Body of pancreas (tissue), 4 donors: ENCODE data around the gene EPHA4. TPM values are rescaled to one million over a fixed set of nuclear protein-coding genes. Genes with fewer than 3 reads are reported as not detected.

Experiments
- ATAC-seq: fragments of 150-250 bp; one replicate; pipeline ENCODE4 v1.9.1; 2016
- DNase-seq, 4 donors: peaks; one replicate each; pipeline ENCODE4 v3.0.0-alpha.2; 2019
- H3K27ac ChIP-seq, 4 donors: fragments of 200-600 bp; sonication (generic); 1 replicate in 3 of 4; 2 replicates in 1 of 4; pipeline versions ENCODE4 v1.5.1 to v1.6.1; 2016 to 2019; ENCODE audit warnings: mild to moderate bottlenecking in 1 of 4, mixed read lengths in 1 of 4, moderate library complexity in 1 of 4
- H3K27me3 ChIP-seq, 2 donors: fragments of 200-600 bp; sonication (generic); one replicate each; pipeline ENCODE4 v1.6.0; 2016; ENCODE audit warnings: mild to moderate bottlenecking in 1 of 2
- H3K36me3 ChIP-seq, 2 donors: fragments of 200-600 bp; sonication (generic); replicated peaks in 1 of 2; 2 replicates each; pipeline ENCODE4 v1.5.1; 2016; ENCODE audit warnings: low read depth in 2 of 2; ENCODE audit not compliant: insufficient read depth in 1 of 2
- H3K4me1 ChIP-seq: fragments of 200-600 bp; sonication (generic); one replicate; pipeline ENCODE4 v1.6.0; 2016
- H3K4me3 ChIP-seq, 2 donors: fragments of 200-600 bp; sonication (generic); 1 replicate in 1 of 2; 2 replicates in 1 of 2; pipeline ENCODE4 v1.5.1; 2016 to 2019
- H3K9me3 ChIP-seq, 3 donors: fragments of 200-600 bp; sonication (generic); 1 replicate in 2 of 3; 2 replicates in 1 of 3; pipeline ENCODE4 v1.5.1; 2016
- POLR2A ChIP-seq, 3 donors: fragments of 450-650 bp; IDR thresholded peaks; one replicate each; pipeline ENCODE4 v1.6.1; 2016; ENCODE audit warnings: antibody characterized with exemption in 3 of 3, mild to moderate bottlenecking in 2 of 3
- WGBS, 2 donors: methylation state at CpG; one replicate each; pipeline ENCODE4 v1.1.5; 2017; 5-methylcytosine and 5-hydroxymethylcytosine counted together
- intact Hi-C: fragments of 100-400 bp; cut with DNase I; formaldehyde crosslinking; loops from one replicate; pipeline ENCODE4 v1.15.1; 2023
- total RNA-seq, 2 donors: library from RNA; depleted of rRNA; stranded (reverse); fragments of >200 nt; gene quantifications; one replicate each; pipeline ENCODE4 v1.1.0, GENCODE V29; 2016
- TF ChIP-seq, protein P1 (sequence below), 7 experiments: fragments of 450-650 bp in 4 of 7; fragments of 200-600 bp in 3 of 7; sonication (generic) in 3 of 7; IDR thresholded peaks; one replicate each; pipeline ENCODE4 v1.5.1; 2016 to 2019; ENCODE audit warnings: antibody characterized with exemption in 7 of 7

EPHA4 gene
- total RNA-seq, 2 donors from 2014 or later = 4.0 to 5.2 TPM

DNA sequence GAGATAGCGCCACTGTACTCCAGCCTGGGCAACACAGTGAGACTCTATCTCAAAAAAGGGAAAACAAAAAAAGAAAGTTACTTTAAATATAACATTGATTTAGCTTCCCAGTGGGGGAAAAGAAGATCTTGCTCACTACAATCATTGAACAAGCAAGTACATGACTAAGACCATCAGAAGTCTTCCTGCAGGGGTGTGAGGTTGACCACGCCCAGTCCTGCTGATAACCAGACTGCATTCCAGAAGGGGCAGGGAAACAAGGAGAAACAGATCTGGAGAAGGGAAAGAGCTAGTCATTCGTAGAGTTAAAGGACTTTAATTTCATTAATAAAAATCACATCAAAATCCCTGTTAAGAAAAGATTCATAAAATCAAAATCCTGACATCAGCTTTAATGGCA lies 77.5 kb downstream of the EPHA4 start:
- intact Hi-C loops = no loop called here
- TF ChIP-seq, protein P1, sequence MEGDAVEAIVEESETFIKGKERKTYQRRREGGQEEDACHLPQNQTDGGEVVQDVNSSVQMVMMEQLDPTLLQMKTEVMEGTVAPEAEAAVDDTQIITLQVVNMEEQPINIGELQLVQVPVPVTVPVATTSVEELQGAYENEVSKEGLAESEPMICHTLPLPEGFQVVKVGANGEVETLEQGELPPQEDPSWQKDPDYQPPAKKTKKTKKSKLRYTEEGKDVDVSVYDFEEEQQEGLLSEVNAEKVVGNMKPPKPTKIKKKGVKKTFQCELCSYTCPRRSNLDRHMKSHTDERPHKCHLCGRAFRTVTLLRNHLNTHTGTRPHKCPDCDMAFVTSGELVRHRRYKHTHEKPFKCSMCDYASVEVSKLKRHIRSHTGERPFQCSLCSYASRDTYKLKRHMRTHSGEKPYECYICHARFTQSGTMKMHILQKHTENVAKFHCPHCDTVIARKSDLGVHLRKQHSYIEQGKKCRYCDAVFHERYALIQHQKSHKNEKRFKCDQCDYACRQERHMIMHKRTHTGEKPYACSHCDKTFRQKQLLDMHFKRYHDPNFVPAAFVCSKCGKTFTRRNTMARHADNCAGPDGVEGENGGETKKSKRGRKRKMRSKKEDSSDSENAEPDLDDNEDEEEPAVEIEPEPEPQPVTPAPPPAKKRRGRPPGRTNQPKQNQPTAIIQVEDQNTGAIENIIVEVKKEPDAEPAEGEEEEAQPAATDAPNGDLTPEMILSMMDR (IDR thresholded peaks at IDR 0.05) = no peak
- no peak for TF ChIP-seq POLR2A (IDR thresholded peaks at IDR 0.05)
- Histone ChIP-seq H3K36me3 (no peaks in the 10 kb centered on the region), H3K4me1 (no peaks in the 10 kb centered on the region), H3K4me3 (no peak overlapping the region), H3K9me3 (no peaks in the 10 kb centered on the region), H3K27me3 (no peaks in the 10 kb centered on the region), H3K27ac (no peak overlapping the region)
- ATAC-seq (no peak), DNase-seq (no peak)
- 68 to 89% methylated on average over 3 of the region's 3 CpGs for WGBS, 2 donors

- no peaks in the 10 kb centered on the region for H3K9me3 ChIP-seq
- ATAC-seq = no peak
- intact Hi-C loops = no loop called here
- H3K27ac ChIP-seq = no peak overlapping the region
- no peak for DNase-seq
- no peaks in the 10 kb centered on the region for H3K36me3 ChIP-seq
- H3K4me1 ChIP-seq = no peaks in the 10 kb centered on the region
- no peak overlapping the region for H3K4me3 ChIP-seq
- 68 to 79% methylated on average over 7 of the region's 7 CpGs for WGBS, 2 donors
- no peaks in the 10 kb centered on the region for H3K27me3 ChIP-seq
- TF ChIP-seq, protein P1 (IDR thresholded peaks at IDR 0.05) = no peak
- TF ChIP-seq POLR2A (IDR thresholded peaks at IDR 0.05) = no peak
Measured at GRCh38 chr2:221493391-221493790, 78.7 kb downstream of the EPHA4 start.

DNA sequence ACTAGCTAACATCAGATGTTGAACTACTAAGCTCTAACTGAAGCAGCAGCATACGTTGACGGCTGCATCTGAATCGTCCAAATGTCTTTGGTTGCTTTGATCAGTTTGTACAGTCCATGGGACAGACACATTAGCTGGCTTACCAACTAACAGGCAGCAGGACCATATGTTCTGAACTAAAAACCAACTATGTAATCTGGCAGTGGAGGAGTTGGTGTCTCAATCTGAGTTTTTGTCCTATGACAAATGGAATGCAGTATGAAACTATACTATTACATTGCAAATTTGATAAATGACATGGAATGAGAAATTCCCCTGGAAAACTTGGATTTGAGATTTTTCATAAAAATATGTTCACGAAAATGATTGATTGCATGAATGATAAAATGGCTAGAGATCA lies 79.5 kb downstream of the EPHA4 start:
- Histone ChIP-seq H3K4me3 (no peak overlapping the region), H3K27ac (no peak overlapping the region), H3K36me3 (no peaks in the 10 kb centered on the region), H3K4me1 (no peaks in the 10 kb centered on the region), H3K9me3 (no peaks in the 10 kb centered on the region), H3K27me3 (no peaks in the 10 kb centered on the region)
- intact Hi-C loops = no loop called here
- TF ChIP-seq, protein P1 (IDR thresholded peaks at IDR 0.05) = no peak
- TF ChIP-seq POLR2A (IDR thresholded peaks at IDR 0.05) = no peak
- no peak for ATAC-seq
- 70 to 77% methylated on average over 4 of the region's 4 CpGs for WGBS, 2 donors
- DNase-seq = no peak

DNA sequence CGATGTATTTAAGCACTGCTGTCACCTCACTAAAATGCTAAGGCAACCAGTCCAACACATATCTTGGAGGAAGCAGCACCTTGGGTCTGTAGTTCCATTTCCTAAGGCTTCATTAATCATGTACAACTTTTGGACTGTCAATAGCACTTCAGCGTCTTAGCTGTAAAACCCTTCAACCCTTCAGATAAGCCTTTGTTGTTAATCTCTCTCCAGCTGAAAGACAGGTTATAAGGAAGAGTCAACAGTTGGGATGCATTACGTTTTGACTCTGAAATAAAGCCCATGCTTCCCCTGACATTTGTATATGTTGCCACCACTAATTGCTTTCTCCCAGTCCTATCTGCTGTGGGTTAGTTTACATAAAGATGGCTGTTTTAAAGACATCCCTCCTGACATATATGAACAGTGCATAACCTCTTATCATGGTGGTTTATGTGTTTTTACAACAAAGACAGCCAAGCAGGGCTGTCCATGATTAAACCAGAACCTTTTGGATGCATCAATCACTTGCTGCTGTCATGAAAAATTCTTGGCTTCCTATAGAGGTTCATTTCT lies 81.5 kb downstream of the EPHA4 start:
- TF ChIP-seq, protein P1 (IDR thresholded peaks at IDR 0.05) = no peak
- TF ChIP-seq POLR2A (IDR thresholded peaks at IDR 0.05) = no peak
- H3K27ac ChIP-seq = no peak overlapping the region
- no peaks in the 10 kb centered on the region for H3K36me3 ChIP-seq
- no peaks in the 10 kb centered on the region for H3K9me3 ChIP-seq
- no peak for ATAC-seq
- 19 to 28% methylated on average over 3 of the region's 3 CpGs for WGBS, 2 donors
- no peak for DNase-seq
- H3K4me3 ChIP-seq = no peak overlapping the region
- no peaks in the 10 kb centered on the region for H3K27me3 ChIP-seq
- intact Hi-C loops = no loop called here
- no peaks in the 10 kb centered on the region for H3K4me1 ChIP-seq

- no peaks in the 10 kb centered on the region for H3K36me3 ChIP-seq
- H3K4me1 ChIP-seq = no peaks in the 10 kb centered on the region
- TF ChIP-seq, protein P1 (IDR thresholded peaks at IDR 0.05) = no peak
- TF ChIP-seq POLR2A (IDR thresholded peaks at IDR 0.05) = no peak
- no peak overlapping the region for H3K4me3 ChIP-seq
- ATAC-seq = no peak
- intact Hi-C loops = no loop called here
- H3K27me3 ChIP-seq = no peaks in the 10 kb centered on the region
- WGBS, 2 donors = 57 to 67% methylated on average over 3 of the region's 3 CpGs
- H3K27ac ChIP-seq = no peak overlapping the region
- DNase-seq = no peak
- no peaks in the 10 kb centered on the region for H3K9me3 ChIP-seq
Measured at GRCh38 chr2:221488136-221488807, 83.8 kb downstream of the EPHA4 start.
